AG04449 (cell line): ENCODE results near the gene CRYM.
A peak's percentile ranks its signal among the peaks of the same experiment; 100 is the strongest.
"Not testable (repeated sequence)": the region's sequence is repeated elsewhere in the genome, so short reads cannot be mapped to it uniquely, and the experiment has no call there.

ENCODE experiments used
- CTCF ChIA-PET: fragments of 350-600 bp; formaldehyde crosslinking; extraction: SDS; loops from one replicate; lab custom pipeline; 2021; ENCODE audit warnings: antibody characterized with exemption; lab: Yijun Ruan, JAX
- POLR2A ChIA-PET: fragments of 400-600, 350-600 bp; formaldehyde crosslinking; extraction: SDS; loops from one replicate; lab custom pipeline; 2020; ENCODE audit warnings: antibody characterized with exemption, inconsistent platforms; lab: Yijun Ruan, JAX
- DNase-seq: peaks from one replicate; pipeline ENCODE4 v3.0.0-alpha.2; 2010; ENCODE audit warnings: low read depth, low spot score
- H3K4me3 ChIP-seq: 2 replicates; pipeline ENCODE4 v1.5.1; 2011; ENCODE audit warnings: low read depth, mild to moderate bottlenecking, control low read depth, low read length
- TF ChIP-seq, protein P1 (sequence below): IDR thresholded peaks from one replicate; pipeline ENCODE4 v1.5.1; 2011; ENCODE audit warnings: mild to moderate bottlenecking, moderate library complexity, low read length, control low read depth, inconsistent platforms; ENCODE audit not compliant: insufficient read depth; ENCODE audit errors: missing control alignments

The CRYM gene

DNA sequence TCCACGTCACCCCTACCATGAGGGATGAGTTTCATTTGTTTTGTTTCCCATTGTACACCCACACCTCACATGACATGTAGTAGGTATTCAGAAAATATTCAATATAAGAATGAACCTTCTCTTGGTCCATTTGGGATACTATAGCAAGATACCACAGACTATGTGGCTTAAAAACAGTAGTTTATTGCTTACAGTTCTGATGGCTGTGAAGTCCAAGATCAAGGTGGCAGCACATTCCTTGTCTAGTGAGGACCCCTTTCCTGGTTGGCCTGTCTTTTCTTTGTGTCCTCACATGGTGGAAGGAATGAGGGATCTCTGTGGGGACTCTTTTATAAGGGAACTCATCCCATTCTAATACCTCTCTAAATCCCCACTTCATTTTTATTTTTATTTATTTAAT is 36.2 kb upstream of the CRYM start:
- POLR2A ChIA-PET = no interaction called here
- TF ChIP-seq, protein P1, sequence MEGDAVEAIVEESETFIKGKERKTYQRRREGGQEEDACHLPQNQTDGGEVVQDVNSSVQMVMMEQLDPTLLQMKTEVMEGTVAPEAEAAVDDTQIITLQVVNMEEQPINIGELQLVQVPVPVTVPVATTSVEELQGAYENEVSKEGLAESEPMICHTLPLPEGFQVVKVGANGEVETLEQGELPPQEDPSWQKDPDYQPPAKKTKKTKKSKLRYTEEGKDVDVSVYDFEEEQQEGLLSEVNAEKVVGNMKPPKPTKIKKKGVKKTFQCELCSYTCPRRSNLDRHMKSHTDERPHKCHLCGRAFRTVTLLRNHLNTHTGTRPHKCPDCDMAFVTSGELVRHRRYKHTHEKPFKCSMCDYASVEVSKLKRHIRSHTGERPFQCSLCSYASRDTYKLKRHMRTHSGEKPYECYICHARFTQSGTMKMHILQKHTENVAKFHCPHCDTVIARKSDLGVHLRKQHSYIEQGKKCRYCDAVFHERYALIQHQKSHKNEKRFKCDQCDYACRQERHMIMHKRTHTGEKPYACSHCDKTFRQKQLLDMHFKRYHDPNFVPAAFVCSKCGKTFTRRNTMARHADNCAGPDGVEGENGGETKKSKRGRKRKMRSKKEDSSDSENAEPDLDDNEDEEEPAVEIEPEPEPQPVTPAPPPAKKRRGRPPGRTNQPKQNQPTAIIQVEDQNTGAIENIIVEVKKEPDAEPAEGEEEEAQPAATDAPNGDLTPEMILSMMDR = no peak
- H3K4me3 ChIP-seq = no peak overlapping the region
- CTCF ChIA-PET = no interaction called here
- DNase-seq = no peak

DNA sequence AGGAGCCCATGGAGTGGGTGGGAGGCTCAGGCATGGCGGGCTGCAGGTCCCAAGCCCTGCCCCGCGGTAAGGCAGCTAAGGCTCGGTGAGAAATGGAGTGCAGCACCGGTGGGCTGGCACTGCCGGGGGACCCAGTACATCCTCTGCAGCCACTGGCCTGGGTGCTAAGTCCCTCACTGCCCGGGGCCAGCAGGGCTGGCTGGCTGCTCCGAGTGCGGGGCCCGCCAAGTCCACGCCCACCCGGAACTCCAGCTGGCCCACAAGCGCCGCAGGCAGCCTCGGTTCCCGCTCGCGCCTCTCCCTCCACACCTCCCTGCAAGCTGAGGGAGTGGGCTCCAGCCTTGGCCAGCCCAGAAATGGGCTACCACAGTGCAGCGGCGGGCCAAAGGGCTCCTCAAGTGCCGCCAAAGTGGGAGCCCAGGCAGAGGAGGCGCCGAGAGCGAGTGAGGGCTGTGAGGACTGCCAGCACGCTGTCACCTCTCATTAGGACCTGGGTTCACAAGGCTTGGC is 34.8 kb upstream of the CRYM start:
- CTCF ChIA-PET = not testable (repeated sequence)

DNA sequence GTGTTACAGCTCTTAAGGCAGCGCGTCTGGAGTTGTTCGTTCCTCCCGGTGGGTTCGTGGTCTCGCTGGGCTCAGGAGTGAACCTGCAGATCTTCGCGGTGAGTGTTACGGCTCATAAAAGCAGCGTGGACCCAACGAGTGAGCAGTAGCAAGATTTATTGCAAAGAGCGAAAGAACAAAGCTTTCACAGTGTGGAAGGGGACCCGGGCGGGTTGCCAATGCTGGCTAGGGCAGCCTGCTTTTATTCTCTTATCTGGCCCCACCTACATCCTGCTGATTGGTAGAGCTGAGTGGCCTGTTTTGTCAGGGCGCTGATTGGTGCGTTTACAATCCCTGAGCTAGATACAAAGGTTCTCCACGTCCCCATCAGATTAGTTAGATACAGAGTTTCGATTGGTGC is 34.0 kb upstream of the CRYM start:
- POLR2A ChIA-PET, CTCF ChIA-PET, DNase-seq, H3K4me3 ChIP-seq: not testable (repeated sequence)

More for the DNA sequence above, 34.8 kb upstream of the CRYM start:
- H3K4me3 ChIP-seq, DNase-seq, POLR2A ChIA-PET: not testable (repeated sequence)

DNA sequence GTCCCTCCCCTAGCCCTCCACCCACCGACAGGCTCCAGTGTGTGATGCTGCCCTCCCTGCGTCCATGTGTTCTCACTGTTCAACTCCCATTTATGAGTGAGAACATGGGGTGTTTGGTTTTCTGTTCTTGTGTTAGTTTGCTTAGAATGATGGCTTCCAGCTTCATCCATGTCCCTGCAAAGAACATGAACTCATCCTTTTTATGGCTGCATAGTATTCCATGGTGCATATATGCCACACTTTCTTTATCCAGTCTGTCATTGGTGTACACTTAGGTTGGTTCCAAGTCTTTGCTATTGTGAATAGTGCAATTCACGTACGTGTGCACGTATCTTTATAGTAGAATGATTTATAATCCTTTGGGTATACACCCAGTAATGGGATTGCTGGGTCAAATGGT is 28.6 kb upstream of the CRYM start:
- H3K4me3 ChIP-seq, CTCF ChIA-PET, DNase-seq, POLR2A ChIA-PET: not testable (repeated sequence)

DNA sequence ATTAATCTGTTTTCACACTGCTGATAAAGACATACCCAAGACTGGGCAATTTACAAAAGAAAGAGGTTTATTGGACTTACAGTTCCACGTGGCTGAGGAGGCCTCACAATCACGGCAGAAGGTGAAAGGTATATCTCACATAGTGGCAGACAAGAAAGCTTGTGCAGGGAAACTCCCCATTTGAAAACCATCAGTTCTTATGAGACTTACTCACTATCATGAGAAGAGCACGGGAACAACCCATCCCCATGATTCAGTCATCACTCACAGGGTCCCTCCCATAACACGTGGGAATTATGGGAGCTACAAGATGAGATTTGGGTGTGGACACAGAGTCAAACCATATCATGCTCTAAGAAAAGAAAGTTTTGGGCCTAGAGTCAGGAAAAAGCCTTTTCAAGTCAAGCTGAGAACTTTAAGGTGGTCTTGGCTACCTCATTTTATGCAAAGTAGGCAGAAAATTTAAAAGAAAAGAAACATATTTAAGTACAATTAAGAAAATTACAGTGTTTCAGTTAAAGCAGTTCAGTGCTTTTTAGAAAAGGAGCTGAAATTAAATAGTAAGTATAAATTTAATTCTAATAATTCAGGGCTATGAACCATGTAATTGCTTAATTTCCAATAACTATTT is 24.9 kb upstream of the CRYM start:
- CTCF ChIA-PET = interaction anchor here (0.6 to 4.1 kb wide), 10 partner anchors 11 to 498 kb away, joined by 3 to 87 read pairs (median 6); partner anchors contain the start of genes ERI2, LDAF1 and REXO5
- TF ChIP-seq, protein P1 = no peak
- H3K4me3 ChIP-seq = no peak overlapping the region; the same call in 1 of the 2 replicates

DNA sequence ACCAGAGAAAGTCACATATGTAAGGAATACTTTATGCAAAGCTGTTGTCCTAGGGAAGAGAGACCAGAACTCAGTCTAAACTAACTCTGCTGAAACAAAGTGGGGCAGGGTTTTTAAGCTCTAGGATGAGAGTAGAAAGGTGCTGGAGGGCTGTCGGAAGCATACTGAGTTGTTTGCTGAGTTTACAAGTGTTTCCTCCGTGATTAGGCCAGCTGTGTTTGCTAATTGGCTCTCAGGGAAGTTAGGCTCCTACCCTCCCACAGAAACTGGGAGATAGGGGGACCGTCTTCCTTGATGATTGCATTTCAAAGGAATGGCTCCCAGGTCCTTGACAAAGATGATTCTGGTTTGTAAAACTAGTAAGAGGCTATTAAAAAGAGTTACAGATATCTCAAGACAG is 24.4 kb upstream of the CRYM start:
- peak overlapping the region; percentile 80 for H3K4me3 ChIP-seq
- ChIA-PET CTCF (interaction anchor here (0.6 to 4.1 kb wide), 10 partner anchors 11 to 497 kb away, joined by 3 to 87 read pairs (median 6); partner anchors contain the start of genes ERI2, LDAF1 and REXO5), POLR2A (interaction anchor here (0.6 to 1.3 kb wide), 3 partner anchors 135 to 146 kb away, joined by 3 to 4 read pairs (median 3); partner anchors contain the start of gene LDAF1)
- no peak for DNase-seq
- TF ChIP-seq, protein P1 = no peak

More for the DNA sequence above, 24.9 kb upstream of the CRYM start:
- peak; percentile 51 for DNase-seq
- POLR2A ChIA-PET = interaction anchor here (0.6 to 1.3 kb wide), 3 partner anchors 136 to 146 kb away, joined by 3 to 4 read pairs (median 3); partner anchors contain the start of gene LDAF1

DNA sequence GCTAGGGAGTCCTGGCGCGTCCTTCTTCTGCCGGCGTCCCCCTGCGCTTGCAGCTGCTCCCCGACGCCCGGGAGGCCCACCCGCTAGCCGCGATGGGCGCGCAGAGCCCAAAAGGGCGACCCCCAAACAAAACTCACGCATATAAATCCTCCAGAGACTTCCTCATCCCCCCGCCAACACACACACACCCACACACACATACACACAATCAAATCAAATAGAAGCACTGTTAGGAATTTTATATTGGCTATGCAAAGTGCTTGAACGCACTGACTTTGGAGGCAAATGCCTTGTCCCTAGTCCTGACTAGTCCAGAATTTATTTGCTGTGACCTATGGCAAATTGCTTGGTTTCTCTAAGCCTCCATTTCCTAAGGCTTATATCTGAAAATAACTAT is 23.8 kb upstream of the CRYM start:
- CTCF ChIA-PET = interaction anchor here (1.1 to 4.1 kb wide), 14 partner anchors 11 to 502 kb away, joined by 3 to 87 read pairs (median 8); partner anchors contain the start of gene LDAF1
- POLR2A ChIA-PET = interaction anchor here (0.9 to 1.6 kb wide), 2 partner anchors 145 to 561 kb away, joined by 4 to 8 read pairs; no protein-coding TSS in a partner anchor
- H3K4me3 ChIP-seq = peak overlapping the region; percentile 80
- DNase-seq = no peak
- TF ChIP-seq, protein P1 = no peak
